HG03342 (cell line): ENCODE data around the gene FUT7.

Experiments
- ATAC-seq: cut with Tn5 transposase; IDR thresholded peaks from one replicate; pipeline ENCODE4 v1.9.1; 2021; ENCODE audit warnings: mild to moderate bottlenecking, moderate library complexity; ENCODE audit not compliant: unreplicated experiment

Gene FUT7

GRCh38 chr9:137050570-137050969 is 18.7 kb upstream of the FUT7 start:
- no peak for ATAC-seq

- no peak for ATAC-seq
Measured at GRCh38 chr9:137049544-137050449, 17.9 kb upstream of the FUT7 start.

GRCh38 chr9:137048655-137049543 is 17.0 kb upstream of the FUT7 start:
- ATAC-seq = no peak

GRCh38 chr9:137046088-137046787 is 14.3 kb upstream of the FUT7 start, which contains the start of gene NPDC1:
Gene NPDC1 (minus strand): TSS chr9:137046177. CDS start chr9:137045989, 188 bp downstream.
- no peak for ATAC-seq

- ATAC-seq = no peak
Measured at GRCh38 chr9:137045294-137046087, 13.6 kb upstream of the FUT7 start.

GRCh38 chr9:137044502-137045177 is 12.8 kb upstream of the FUT7 start:
- no peak for ATAC-seq

GRCh38 chr9:137044037-137044436 is 12.1 kb upstream of the FUT7 start:
- no peak for ATAC-seq

GRCh38 chr9:137042751-137043727 is 11.2 kb upstream of the FUT7 start:
- ATAC-seq = no peak

- ATAC-seq = no peak
Measured at GRCh38 chr9:137041124-137041523, 9.2 kb upstream of the FUT7 start.

GRCh38 chr9:137040568-137040967 is 8.7 kb upstream of the FUT7 start:
- no peak for ATAC-seq

- no peak for ATAC-seq
Measured at GRCh38 chr9:137039611-137040366, 7.9 kb upstream of the FUT7 start.

- no peak for ATAC-seq
Measured at GRCh38 chr9:137038916-137039315, 7.0 kb upstream of the FUT7 start.

- ATAC-seq = no peak
Measured at GRCh38 chr9:137037483-137037882, 5.6 kb upstream of the FUT7 start.

- ATAC-seq = no peak
Measured at GRCh38 chr9:137037035-137037434, 5.1 kb upstream of the FUT7 start.

GRCh38 chr9:137035937-137036336 is 4.0 kb upstream of the FUT7 start:
- no peak for ATAC-seq

- ATAC-seq = no peak
Measured at GRCh38 chr9:137035507-137035834, 3.6 kb upstream of the FUT7 start.

- no peak for ATAC-seq
Measured at GRCh38 chr9:137034709-137035506, 3.0 kb upstream of the FUT7 start.
